HUES48 (cell line): ENCODE data around the gene UTP11.
"Not testable (repeated sequence)": the region's sequence is repeated elsewhere in the genome, so short reads cannot be mapped to it uniquely, and the experiment has no call there.

Experiments used
- H3K27ac ChIP-seq: one replicate; pipeline ENCODE4 v1.7.0; 2013; ENCODE audit warnings: low read depth, low read length, inconsistent platforms
- H3K27me3 ChIP-seq: 2 replicates; pipeline ENCODE4 v1.6.1; 2013; ENCODE audit warnings: mild to moderate bottlenecking, low read length; ENCODE audit not compliant: control insufficient read depth, insufficient read depth
- H3K36me3 ChIP-seq: 2 replicates; pipeline ENCODE4 v1.6.1; 2013; ENCODE audit warnings: low read length; ENCODE audit not compliant: control insufficient read depth, insufficient read depth
- H3K4me1 ChIP-seq: 2 replicates; pipeline ENCODE4 v1.6.1; 2013; ENCODE audit warnings: mild to moderate bottlenecking, low read length; ENCODE audit not compliant: control insufficient read depth, insufficient read depth
- H3K4me3 ChIP-seq: 2 replicates; pipeline ENCODE4 v1.5.1; 2013; ENCODE audit warnings: mild to moderate bottlenecking, low read depth, low read length
- H3K9ac ChIP-seq: 2 replicates; pipeline ENCODE4 v1.6.1; 2013; ENCODE audit warnings: mild to moderate bottlenecking, low read depth, low read length, moderate library complexity
- H3K9me3 ChIP-seq: 2 replicates; pipeline ENCODE4 v1.6.1; 2013; ENCODE audit warnings: low read length; ENCODE audit not compliant: control insufficient read depth, insufficient read depth

Gene UTP11

GRCh38 chr1:38028671-38029070, 16.1 kb downstream of the UTP11 start:
- H3K4me3 ChIP-seq, result no peak overlapping the region
- H3K36me3 ChIP-seq, result peaks cover 28% of the 10 kb centered on the region
- no peak overlapping the region for H3K9ac ChIP-seq
- peaks cover 30% of the 10 kb centered on the region for H3K4me1 ChIP-seq
- H3K9me3 ChIP-seq, result no peaks in the 10 kb centered on the region
- peak overlapping the region; percentile 56 for H3K27ac ChIP-seq
- H3K27me3 ChIP-seq, result no peaks in the 10 kb centered on the region

DNA sequence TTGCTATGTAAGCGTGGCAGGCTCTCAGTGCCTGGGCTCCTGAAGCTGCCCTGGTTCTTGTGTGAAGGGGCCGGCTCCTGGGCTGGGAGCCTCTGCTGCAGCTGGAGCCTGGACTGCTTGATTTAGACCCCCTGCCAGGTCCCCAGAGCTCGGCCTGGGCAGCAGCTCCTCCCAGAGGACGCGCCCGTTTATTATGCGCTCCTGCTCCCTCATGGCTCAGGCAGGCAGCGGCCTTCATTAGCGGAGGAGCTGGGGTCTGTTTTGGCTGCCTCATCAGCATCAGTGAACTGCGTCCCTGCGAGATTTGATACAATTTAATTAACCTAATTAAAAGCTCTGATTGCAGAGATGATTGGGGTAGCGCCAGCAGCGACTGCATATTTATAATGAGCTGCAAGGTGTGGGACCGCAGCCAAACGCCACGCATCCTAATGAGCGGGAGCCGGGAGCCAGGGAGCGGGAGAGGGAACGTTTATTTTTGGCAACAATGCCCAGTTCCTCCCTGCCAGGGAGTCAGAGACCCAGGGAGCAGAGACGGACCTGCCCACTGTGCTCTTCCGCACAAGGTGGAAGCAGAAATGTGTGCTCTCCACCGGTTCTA, 16.6 kb downstream of the UTP11 start:
- Histone ChIP-seq H3K4me3 (peak overlapping the region; percentile 37), H3K9me3 (no peaks in the 10 kb centered on the region), H3K27ac (peak overlapping the region; percentile 56), H3K27me3 (no peaks in the 10 kb centered on the region), H3K36me3 (peaks cover 23% of the 10 kb centered on the region), H3K9ac (no peak overlapping the region), H3K4me1 (peaks cover 30% of the 10 kb centered on the region)

DNA sequence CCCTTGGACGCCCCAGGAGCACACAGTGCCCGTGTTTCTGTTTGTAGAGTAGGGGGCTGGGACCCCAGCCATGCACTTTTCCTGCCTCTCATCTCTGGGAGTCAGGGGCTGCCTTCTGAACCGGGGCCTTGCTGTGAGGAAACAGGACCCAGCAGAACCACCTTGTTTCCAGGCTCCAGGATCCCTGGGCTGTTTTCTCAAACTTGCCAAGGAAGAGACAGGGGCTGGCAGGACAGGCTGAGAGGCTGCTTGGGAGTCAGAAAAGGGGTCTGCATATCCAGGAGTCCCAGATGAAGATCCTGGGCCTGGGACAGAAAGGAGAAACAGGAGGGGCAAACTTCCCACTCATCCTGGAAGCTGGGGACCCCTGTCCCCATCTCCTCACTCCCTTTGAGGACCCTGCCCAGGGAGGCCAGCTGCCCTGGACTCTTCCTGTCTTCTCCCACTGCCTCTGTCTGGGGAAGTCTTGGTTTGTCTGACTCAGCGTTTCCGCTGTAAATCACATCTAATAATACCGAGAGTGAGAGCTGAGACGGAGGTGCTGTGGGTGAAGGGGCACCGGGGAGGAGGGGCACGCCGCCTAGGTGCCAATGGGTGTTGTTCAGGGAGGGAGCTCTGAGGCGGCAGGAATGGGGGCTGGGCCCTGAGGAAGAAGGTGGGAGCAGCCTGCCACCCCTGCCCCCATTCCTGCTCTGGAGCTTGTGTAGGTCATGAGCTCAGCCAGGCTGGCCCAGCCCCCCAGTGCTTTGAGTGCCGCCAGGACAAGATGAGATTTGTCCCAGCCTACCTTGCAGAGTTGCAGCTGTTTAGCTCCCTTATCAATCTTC, 17.4 kb downstream of the UTP11 start:
- Histone ChIP-seq H3K9ac (no peak overlapping the region), H3K36me3 (peaks cover 18% of the 10 kb centered on the region), H3K4me1 (peaks cover 30% of the 10 kb centered on the region)

GRCh38 chr1:38030596-38031512, 18.3 kb downstream of the UTP11 start:
- Histone ChIP-seq H3K9ac (no peak overlapping the region), H3K9me3 (no peaks in the 10 kb centered on the region), H3K4me3 (no peak overlapping the region), H3K36me3 (peaks cover 8% of the 10 kb centered on the region), H3K27ac (no peak overlapping the region), H3K27me3 (no peaks in the 10 kb centered on the region), H3K4me1 (peaks cover 30% of the 10 kb centered on the region)

More for the DNA sequence above, 17.4 kb downstream of the UTP11 start:
- no peaks in the 10 kb centered on the region for H3K27me3 ChIP-seq
- H3K9me3 ChIP-seq, result no peaks in the 10 kb centered on the region
- H3K4me3 ChIP-seq, result no peak overlapping the region
- H3K27ac ChIP-seq, result peak overlapping the region; percentile 56

DNA sequence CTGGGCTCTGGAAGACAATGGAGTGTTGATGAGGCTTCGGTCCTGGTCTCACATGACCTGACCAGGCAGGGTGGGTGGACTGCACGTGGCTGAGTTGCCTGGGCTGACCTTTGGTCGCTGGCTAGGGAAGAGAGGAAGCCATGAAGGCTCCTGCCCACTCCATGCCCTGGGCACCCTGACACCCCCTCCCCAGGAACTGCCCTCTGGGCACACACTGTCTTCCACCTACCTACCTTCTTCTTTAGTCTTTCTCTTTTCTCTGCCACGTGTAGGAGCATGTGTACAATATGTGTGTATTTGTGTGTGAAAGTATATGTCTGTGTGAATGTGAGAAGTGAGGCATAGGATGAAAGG, 19.0 kb downstream of the UTP11 start:
- Histone ChIP-seq H3K4me1 (peaks cover 30% of the 10 kb centered on the region), H3K27ac (no peak overlapping the region)

DNA sequence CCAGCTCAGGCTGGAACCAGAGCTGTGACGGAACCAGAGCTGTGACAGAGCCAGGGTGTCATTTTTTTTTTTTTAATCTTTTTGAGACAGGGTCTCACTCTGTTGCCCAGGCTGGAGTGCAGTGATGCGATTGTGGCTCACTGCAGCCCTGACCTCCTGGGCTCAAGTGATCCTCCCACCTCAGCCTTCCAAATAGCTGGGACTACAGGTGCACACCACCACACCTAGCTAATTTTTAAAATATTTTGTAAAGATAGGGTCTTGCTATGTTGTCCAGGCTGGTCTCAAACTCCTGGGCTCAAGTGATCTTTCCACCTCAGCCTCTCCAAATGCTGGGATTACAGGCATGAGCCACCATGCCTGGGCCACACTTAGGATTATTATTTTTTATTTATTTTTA, 20.5 kb downstream of the UTP11 start:
- not testable (repeated sequence) for H3K27ac ChIP-seq, H3K4me3 ChIP-seq, H3K9me3 ChIP-seq, H3K27me3 ChIP-seq, H3K36me3 ChIP-seq, H3K9ac ChIP-seq
- peaks cover 26% of the 10 kb centered on the region for H3K4me1 ChIP-seq

More for the DNA sequence above, 19.0 kb downstream of the UTP11 start:
- Histone ChIP-seq H3K36me3 (peaks cover 4% of the 10 kb centered on the region; the same call in 1 of the 2 replicates), H3K4me3 (no peak overlapping the region), H3K27me3 (no peaks in the 10 kb centered on the region), H3K9me3 (no peaks in the 10 kb centered on the region), H3K9ac (no peak overlapping the region)

DNA sequence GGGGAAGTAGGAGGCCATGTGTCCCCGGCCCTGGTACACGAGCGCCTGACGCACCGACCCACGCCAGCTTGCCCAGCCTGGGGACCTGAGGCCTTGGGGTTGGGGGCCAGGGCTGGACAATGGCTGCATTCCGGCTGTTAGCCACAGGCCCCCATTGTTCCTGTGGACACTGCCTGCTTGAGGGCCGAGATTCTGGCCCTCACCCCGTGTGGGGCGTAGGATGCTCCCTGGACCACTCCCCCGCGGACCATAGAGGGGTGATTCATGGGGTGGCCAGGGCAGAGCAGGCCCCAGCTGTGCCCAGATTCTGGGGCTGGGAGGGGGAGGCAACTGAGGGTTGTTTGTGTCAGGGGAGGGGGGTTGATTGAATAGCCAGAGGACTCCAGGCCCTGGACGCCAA, 22.3 kb downstream of the UTP11 start:
- Histone ChIP-seq H3K9ac (no peak overlapping the region), H3K4me3 (no peak overlapping the region), H3K36me3 (no peaks in the 10 kb centered on the region), H3K27me3 (no peaks in the 10 kb centered on the region), H3K9me3 (no peaks in the 10 kb centered on the region), H3K4me1 (peaks cover 8% of the 10 kb centered on the region), H3K27ac (no peak overlapping the region)

DNA sequence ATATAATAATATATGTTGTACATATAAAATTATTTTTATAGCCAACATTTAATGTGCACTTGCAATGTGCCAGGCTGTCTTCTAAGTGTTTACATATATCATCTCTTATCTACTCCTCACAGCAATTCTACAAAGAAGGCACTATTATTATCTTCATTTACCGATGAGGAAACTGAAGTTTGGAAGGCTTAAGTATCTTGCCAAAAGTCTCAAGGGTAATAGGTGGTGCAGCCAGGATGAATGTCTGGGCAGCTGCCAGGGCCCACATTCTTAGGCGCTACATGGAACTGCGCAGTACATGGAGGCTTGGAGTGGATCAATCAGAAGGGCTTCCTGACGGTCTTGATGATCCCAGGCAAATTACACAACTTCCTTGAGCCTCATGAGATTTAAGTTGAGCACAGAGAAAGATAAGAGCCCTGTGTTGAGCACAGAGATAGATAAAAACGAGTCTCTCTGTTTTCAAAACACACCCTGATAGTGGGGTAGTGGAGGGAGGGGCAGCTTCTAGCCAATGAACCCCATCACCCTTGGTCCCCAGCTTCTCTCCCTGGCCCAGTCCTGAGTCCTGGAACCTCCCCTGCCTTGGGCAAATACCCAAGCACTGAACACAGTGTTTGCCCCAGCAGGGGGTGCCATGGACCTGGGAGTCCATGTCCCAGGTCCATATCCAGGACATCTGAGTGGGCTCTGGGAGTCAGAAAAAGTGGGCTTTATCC, 24.8 kb downstream of the UTP11 start:
- no peak overlapping the region for H3K9ac ChIP-seq
- no peak overlapping the region for H3K27ac ChIP-seq
- H3K4me1 ChIP-seq, result no peaks in the 10 kb centered on the region; the same call in 1 of the 2 replicates
- no peaks in the 10 kb centered on the region for H3K9me3 ChIP-seq
- no peak overlapping the region for H3K4me3 ChIP-seq
- no peaks in the 10 kb centered on the region for H3K36me3 ChIP-seq
- H3K27me3 ChIP-seq, result peaks cover 9% of the 10 kb centered on the region; the same call in 1 of the 2 replicates

GRCh38 chr1:38038861-38039260, 26.3 kb downstream of the UTP11 start:
- Histone ChIP-seq H3K4me3 (no peak overlapping the region), H3K27ac (no peak overlapping the region), H3K9ac (no peak overlapping the region), H3K36me3 (0 out of 2 replicates have a peak, but pooled peaks cover 8% of the 10 kb centered on the region), H3K27me3 (peaks cover 24% of the 10 kb centered on the region), H3K9me3 (no peaks in the 10 kb centered on the region), H3K4me1 (no peaks in the 10 kb centered on the region; the same call in 1 of the 2 replicates)

DNA sequence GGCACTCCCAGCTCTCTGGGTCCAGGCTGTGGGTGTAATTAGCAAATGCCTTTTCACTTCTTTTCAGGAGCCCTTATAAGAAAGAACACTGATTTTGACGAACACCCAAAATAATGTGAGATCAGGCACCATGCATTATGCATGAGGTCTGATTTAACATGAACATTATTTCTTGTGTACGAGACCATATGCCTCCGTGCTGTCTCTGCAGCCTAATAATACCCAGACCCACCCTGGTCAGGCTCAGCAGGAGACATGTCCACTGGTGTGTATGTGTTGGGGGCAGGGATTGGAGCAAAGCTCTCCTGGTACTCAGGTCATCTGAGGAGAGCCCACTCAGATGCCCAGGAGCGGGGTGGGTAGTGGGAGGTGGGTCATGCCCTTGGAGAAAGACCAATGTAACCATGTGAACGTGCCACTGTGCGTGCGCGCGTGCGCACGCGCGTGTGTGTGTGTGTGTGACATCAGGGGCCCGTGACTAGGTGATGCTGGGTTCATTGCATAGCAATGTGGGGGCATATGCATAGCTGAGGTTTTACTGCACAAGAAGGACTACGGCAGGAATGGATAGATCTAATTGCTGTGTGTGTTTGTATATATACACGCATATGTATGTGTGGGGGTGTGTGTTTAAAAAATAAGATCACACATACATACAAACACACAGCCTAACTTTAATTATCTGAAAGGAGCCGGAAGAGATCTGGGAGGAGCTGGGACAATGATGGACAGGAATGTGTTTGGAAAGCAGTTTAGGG, 27.0 kb downstream of the UTP11 start:
- H3K9ac ChIP-seq, result no peak overlapping the region

More for the DNA sequence above, 27.0 kb downstream of the UTP11 start:
- Histone ChIP-seq H3K4me3 (no peak overlapping the region), H3K27ac (no peak overlapping the region), H3K4me1 (no peaks in the 10 kb centered on the region; the same call in 1 of the 2 replicates), H3K9me3 (no peaks in the 10 kb centered on the region), H3K36me3 (0 out of 2 replicates have a peak, but pooled peaks cover 8% of the 10 kb centered on the region), H3K27me3 (peaks cover 31% of the 10 kb centered on the region)
